ENCODE measurements around the gene CCL13. TPM values are rescaled to one million over a fixed set of nuclear protein-coding genes. Genes with fewer than 3 reads are reported as not detected.

The CCL13 gene
- total and polyA plus RNA-seq, 12 donors = 0.39 to 64.0 (median 1.4) TPM; not detected in 1

DNA sequence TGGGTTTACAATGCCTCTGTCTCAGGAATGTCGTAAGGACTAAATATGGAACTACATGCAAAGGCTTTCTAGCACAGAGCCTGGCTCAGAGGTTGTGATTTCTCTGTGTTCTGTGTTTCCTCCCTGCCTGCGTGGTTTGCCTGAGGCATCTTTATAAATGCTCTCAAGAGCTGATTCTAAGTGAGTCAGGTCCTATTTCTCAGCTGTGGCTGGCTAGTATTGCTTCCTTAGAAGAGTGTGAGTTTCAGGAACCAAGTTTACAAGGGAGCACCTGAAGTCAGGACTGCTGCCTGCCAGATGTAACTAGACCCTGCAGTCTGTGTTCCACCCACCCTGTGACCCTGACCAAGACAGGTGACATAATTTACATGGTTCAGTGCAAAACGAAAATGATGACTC is 14.7 kb downstream of the CCL13 start:
- ATAC-seq (no peak), DNase-seq (no peak)
- Histone ChIP-seq H3K9me3 (no peaks in the 10 kb centered on the region), H3K27ac (no peak overlapping the region), H3K27me3 (peaks cover 0 to 18% (median 0%) of the 10 kb centered on the region in 7 donors), H3K36me3 (no peaks in the 10 kb centered on the region), H3K4me1 (peaks cover 0 to 46% (median 0%) of the 10 kb centered on the region in 9 donors), H3K4me3 (no peak overlapping the region)
- 51 to 67% methylated on average over 3 of the region's 3 CpGs for WGBS, 2 donors
- intact Hi-C loops (cut with DNase I) = no loop called here
- TF ChIP-seq, protein P1, sequence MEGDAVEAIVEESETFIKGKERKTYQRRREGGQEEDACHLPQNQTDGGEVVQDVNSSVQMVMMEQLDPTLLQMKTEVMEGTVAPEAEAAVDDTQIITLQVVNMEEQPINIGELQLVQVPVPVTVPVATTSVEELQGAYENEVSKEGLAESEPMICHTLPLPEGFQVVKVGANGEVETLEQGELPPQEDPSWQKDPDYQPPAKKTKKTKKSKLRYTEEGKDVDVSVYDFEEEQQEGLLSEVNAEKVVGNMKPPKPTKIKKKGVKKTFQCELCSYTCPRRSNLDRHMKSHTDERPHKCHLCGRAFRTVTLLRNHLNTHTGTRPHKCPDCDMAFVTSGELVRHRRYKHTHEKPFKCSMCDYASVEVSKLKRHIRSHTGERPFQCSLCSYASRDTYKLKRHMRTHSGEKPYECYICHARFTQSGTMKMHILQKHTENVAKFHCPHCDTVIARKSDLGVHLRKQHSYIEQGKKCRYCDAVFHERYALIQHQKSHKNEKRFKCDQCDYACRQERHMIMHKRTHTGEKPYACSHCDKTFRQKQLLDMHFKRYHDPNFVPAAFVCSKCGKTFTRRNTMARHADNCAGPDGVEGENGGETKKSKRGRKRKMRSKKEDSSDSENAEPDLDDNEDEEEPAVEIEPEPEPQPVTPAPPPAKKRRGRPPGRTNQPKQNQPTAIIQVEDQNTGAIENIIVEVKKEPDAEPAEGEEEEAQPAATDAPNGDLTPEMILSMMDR (IDR thresholded peaks at IDR 0.05) = no peak

DNA sequence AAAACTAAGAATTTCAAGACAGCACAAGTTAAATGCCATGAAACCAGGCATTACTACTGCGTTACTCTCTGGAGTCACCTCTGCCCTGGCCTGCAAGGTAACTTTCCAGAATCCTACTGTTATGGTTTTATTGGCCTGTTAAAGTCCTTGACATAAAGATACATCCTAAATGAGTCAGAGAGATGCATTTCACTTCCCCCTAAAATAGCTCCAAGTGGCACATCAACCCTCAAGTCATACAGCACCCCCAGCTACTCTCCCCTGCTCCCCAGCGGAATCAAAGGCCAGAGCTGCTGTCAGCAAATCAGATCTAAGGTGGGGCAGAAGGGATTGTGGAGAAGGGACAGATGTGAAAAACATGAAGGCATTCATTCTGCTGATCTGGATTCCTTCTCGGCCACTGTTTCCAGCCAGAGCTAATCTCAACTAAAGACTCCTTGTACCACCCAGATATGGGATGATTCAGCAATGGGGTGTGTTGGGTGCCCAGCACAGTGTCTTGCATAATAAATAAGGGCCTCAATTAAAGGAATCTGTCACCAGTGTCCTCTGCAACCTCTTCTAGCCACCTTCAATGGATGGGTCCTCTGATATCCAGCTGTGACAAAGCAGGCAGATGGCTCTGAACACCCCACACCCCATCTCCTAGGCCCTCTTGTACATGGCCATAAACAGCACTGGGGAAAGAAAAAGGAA is 15.3 kb downstream of the CCL13 start:
- TF ChIP-seq, protein P1 (IDR thresholded peaks at IDR 0.05) = no peak
- Histone ChIP-seq H3K9me3 (no peaks in the 10 kb centered on the region), H3K4me1 (peaks cover 0 to 41% (median 0%) of the 10 kb centered on the region in 9 donors), H3K27me3 (peaks cover 0 to 18% (median 0%) of the 10 kb centered on the region in 7 donors), H3K27ac (no peak overlapping the region), H3K4me3 (no peak overlapping the region), H3K36me3 (no peaks in the 10 kb centered on the region)
- WGBS, 2 donors = 87 to 89% methylated on average over 3 of the region's 3 CpGs
- DNase-seq (no peak), ATAC-seq (no peak)
- intact Hi-C loops (cut with DNase I) = no loop called here

DNA sequence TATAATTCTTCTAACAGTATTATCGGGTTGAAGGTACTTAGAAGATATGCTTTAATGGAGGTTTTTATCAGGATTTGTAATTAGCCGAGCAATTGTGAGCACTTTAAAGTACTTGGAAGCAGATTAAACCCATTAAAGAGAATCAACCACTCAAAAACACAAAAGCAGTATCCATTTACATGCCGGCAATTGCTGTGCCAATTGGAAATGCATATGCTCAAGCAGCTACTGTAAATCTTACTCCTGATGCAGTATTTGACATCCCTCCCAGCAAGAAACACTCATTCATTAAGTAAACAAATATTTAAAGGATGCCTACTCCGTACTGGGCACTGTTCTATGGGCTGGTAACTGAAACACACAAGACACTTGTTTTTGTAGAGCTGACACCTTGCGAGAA is 18.2 kb downstream of the CCL13 start:
- TF ChIP-seq, protein P1 (IDR thresholded peaks at IDR 0.05) = no peak
- Histone ChIP-seq H3K27ac (no peak overlapping the region), H3K4me3 (no peak overlapping the region), H3K4me1 (peaks cover 0 to 27% (median 0%) of the 10 kb centered on the region in 9 donors), H3K9me3 (no peaks in the 10 kb centered on the region), H3K36me3 (no peaks in the 10 kb centered on the region), H3K27me3 (peaks cover 0 to 22% (median 8%) of the 10 kb centered on the region in 7 donors)
- 83 to 84% methylated on average over 5 of the region's 5 CpGs for WGBS, 2 donors
- no peak for DNase-seq
- no peak for ATAC-seq
- intact Hi-C loops (cut with DNase I) = no loop called here

DNA sequence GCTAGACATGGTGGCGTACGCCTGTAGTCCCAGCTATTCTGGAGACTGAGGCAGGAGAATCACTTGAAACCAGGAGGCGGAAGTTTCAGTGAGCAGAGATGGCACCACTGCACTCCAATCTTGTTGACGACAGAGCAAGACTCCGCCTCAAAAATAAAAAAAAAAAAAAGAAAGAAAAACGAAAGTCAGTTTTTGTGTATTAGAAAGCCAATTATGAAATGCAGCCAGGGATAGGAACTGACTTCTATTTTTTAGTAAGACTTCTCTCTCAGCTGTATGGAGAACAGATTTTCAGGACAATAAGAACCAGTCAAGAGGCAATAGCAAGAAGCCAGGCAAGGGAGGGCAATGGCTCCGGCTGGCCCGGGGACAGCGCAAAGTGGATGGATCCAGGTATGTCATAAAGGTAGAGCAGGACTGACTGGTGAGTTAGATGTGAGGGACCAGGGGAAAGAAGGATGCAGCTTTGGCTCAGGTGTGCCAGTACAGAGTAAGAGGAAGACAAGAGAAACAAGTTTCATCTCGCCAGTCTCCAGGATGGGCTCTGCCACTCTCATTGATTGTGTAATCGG is 19.2 kb downstream of the CCL13 start:
- TF ChIP-seq, protein P1 (IDR thresholded peaks at IDR 0.05) = no peak
- Histone ChIP-seq H3K9me3 (no peaks in the 10 kb centered on the region), H3K27me3 (peaks cover 0 to 23% (median 6%) of the 10 kb centered on the region in 7 donors), H3K4me3 (no peak overlapping the region), H3K4me1 (peaks cover 0 to 24% (median 0%) of the 10 kb centered on the region in 9 donors), H3K27ac (no peak overlapping the region), H3K36me3 (no peaks in the 10 kb centered on the region)
- intact Hi-C loops (cut with DNase I) = no loop called here
- ATAC-seq (no peak), DNase-seq (no peak)
- WGBS, 2 donors = 93 to 95% methylated on average over 11 of the region's 11 CpGs

Data from heart right ventricle (tissue), 16 donors.